HCT116 (cell line): ENCODE data around the gene C20orf204.

Experiments used
- CTCF ChIP-seq, 3 experiments: fragments of 200-600 bp in 1 of 3; sonication (generic) in 1 of 3; IDR thresholded peaks in 2 of 3; conservative IDR thresholded peaks in 1 of 3; 2 replicates each; pipeline ENCODE4 v1.5.1; 2012 to 2017; ENCODE audit warnings: low read depth in 2 of 3, low read length in 2 of 3, antibody characterized with exemption in 1 of 3, borderline replicate concordance in 1 of 3, control low read depth in 1 of 3, mild to moderate bottlenecking in 1 of 3, mixed read lengths in 1 of 3, mixed run types in 1 of 3, moderate library complexity in 1 of 3; ENCODE audit not compliant: insufficient read depth in 1 of 3
- EGR1 ChIP-seq: IDR thresholded peaks from 2 replicates; pipeline ENCODE4 v1.6.1; 2012; ENCODE audit warnings: low read depth
- EZH2 ChIP-seq: fragments of 200-600 bp; sonication (generic); IDR thresholded peaks from 2 replicates; pipeline ENCODE4 v1.6.1; 2017; ENCODE audit warnings: antibody characterized with exemption, mixed run types
- JUND ChIP-seq: IDR thresholded peaks from 2 replicates; pipeline ENCODE4 v1.6.1; 2012
- MAX ChIP-seq: IDR thresholded peaks from 2 replicates; pipeline ENCODE4 v1.6.1; 2012
- POLR2A ChIP-seq: IDR thresholded peaks from 2 replicates; pipeline ENCODE4 v1.7.0; 2011; ENCODE audit warnings: borderline replicate concordance; ENCODE audit not compliant: insufficient read depth, insufficient read length; ENCODE audit errors: extremely low read depth
- POLR2AphosphoS5 ChIP-seq: IDR thresholded peaks from 2 replicates; pipeline ENCODE4 v1.6.1; 2011; ENCODE audit warnings: mild to moderate bottlenecking, low read depth, low read length, moderate library complexity
- REST ChIP-seq: IDR thresholded peaks from 2 replicates; pipeline ENCODE4 v1.6.1; 2012; ENCODE audit warnings: low read depth
- SIN3A ChIP-seq: IDR thresholded peaks from 2 replicates; pipeline ENCODE4 v1.6.1; 2012; ENCODE audit warnings: low read depth

- TF ChIP-seq REST (no peak), CTCF (IDR thresholded peaks at IDR 0.05 in 2 of 3, conservative IDR thresholded peaks at IDR 0.05 in 1 of 3; ENCODE audit: borderline replicate concordance in 1 of 3, insufficient read depth in 1 of 3, low read depth in 2 of 3, low read length in 2 of 3) (no peak), POLR2A (no peak), EZH2 (no peak), EGR1 (no peak), JUND (no peak), MAX (no peak), SIN3A (no peak), POLR2AphosphoS5 (no peak)
These were observed 41.1 kb downstream of the C20orf204 start for GRCh38 chr20:64077094-64077493.
